Lung microvascular endothelial cell (primary cell): Measurements from ENCODE around the gene RTN4RL1. TPM values are rescaled to one million over a fixed set of nuclear protein-coding genes. Genes with fewer than 3 reads are reported as not detected.
"Not testable (repeated sequence)": the region's sequence is repeated elsewhere in the genome, so short reads cannot be mapped to it uniquely, and the experiment has no call there.

Source experiments
- DNase-seq, 2 donors: peaks; one replicate each; pipeline versions ENCODE4 v3.0.0 to v3.0.0-alpha.2; 2010; ENCODE audit warnings: low read depth in 2 of 2
- total RNA-seq: library from RNA; depleted of rRNA; stranded (reverse); fragments of >200 nt; gene quantifications from 2 replicates; pipeline ENCODE4 v1.2.1, GENCODE V29; 2014

RTN4RL1 gene
- total RNA-seq, 1 donor from 2014 or later, result 0.40 TPM

DNA sequence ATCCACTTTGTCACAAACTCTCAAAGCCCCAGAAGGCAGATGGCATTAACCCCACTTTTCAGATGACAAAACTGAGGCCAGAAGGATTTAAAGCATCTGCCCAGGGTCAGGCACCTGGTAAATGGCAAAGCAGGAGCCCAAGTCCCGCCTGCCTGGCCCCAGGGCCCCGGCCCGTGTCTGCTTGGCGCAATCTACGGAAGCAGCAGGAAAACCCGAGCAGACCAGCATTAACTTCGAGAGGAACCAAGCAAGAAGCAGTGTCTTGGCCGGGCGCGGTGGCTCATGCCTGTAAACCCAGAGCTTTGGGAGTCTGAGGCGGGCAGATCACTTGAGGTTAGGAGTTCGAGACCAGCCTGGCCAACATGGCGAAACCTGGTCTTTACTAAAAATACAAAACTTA, 21.6 kb downstream of the RTN4RL1 start:
- no peak for DNase-seq

DNA sequence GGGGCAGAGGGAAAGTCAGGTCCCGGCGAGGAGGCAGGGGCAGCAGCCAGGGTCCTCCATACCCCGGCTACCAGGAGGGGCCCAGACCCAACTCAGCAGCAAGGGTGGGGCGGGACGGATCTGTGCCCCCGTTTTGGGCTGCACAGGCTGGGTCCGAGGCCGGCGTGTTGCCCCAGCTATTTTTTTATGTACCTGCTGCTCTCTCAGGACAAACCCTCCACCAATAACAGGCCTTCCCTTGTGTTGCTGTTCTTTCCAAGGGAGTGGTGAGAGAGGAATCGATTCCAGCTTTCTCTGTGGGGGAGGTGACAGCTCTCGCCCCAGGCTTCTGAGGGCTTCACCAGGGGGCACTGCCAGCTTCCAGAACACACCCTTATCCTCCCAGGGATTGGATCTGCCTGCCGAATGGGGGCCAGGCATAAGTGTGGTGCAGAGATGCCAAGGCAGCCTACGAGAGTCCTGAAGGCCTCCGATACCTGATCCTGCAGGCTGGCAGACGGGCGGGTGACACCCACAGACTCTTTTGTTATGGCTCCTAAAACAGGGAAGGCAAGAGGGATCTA, 22.3 kb downstream of the RTN4RL1 start:
- no peak for DNase-seq

DNA sequence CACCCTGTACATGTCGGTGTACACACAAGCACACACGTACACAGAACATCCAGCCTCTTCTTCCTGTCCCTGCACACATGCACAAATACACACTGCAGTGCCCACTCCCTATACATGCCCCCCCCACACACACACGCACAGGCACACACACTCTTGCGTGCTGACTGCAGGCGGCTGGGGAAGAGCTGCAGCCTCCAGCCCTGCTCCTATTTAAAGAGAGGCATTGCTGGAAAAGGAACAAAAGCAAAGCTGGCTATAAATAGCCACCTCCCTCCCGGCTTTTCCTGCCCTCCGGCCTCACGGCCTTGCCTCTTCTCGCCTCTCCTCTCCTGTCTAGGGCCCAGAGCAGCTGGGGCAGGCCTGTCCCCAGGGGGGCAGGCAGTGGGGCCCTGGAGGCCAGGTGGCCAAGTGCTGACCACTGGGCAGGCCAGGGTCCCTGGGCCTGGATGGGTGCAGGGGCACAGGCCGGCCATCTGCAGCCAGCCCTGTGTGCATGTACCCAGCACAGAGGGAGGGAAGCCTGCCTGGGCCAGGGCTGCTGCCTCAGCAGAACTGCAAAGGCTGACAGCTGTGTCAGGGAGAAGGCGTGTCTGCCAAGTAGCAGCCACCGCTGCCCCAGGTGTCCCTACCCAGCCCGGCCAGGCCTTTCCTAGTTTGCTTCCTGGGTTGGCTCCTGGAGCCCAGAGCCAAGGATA, 25.4 kb downstream of the RTN4RL1 start:
- DNase-seq, result peak; percentile 9 to 63

GRCh38 chr17:1997927-1998742, 27.0 kb downstream of the RTN4RL1 start:
- DNase-seq, result peak in 1 of 2 donors; percentile 26

DNA sequence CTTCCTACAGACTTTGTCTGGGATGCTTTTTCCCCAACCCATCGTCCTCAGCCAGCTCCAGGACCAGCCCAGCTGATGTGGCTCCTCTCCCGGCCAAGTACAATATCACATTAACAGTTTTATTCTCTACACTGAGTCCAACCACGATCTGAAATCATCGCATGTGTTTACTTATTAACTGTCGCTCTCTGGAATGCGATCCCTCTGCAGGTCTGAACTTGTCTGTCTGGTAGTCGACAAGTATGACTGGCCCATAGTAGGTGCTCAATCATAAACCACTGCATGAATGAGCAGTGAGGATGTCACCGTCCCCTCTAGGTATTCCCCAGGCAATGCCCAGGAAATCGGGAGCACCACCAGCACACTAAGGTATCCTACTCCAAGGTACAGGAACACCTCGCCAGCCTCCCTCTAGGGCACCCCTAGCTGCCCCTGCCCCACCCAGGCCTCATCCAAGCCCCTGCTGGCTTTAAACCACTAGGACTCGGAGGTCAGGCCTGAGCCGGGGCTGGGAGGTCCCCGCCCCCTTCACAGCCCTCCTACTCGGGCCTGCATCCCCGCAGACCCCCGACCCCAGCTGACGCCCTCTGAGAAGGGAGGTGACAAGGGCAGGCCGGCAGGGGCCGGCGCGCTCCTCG, 27.7 kb downstream of the RTN4RL1 start:
- DNase-seq, result no peak

DNA sequence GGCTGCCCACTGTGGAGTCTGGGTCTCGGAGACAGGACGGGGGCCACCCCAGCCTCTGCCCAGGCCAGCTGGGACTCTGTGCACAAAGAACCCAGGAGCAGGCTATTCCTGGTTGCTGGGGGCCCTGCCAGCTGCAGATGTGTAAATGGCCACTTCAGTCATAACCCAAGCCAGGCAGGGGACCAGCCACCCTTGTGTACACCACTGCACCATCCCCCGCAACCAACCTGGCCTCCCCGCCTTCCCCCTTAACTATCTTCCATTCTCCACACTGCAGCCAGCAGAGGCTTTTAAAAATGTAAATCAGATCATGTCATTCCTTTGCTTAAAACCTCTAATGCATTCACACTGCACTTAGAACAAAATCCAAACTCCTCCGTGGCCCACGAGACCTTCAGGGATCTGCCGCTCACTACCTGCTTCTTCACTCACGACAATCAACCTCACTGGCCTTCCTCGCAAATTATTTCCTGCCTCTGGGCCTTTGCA, 28.3 kb downstream of the RTN4RL1 start:
- DNase-seq, result no peak

- no peak for DNase-seq
These were observed 29.0 kb downstream of the RTN4RL1 start for GRCh38 chr17:1995907-1996799.

GRCh38 chr17:1995321-1995892, 29.7 kb downstream of the RTN4RL1 start:
- DNase-seq, result no peak

DNA sequence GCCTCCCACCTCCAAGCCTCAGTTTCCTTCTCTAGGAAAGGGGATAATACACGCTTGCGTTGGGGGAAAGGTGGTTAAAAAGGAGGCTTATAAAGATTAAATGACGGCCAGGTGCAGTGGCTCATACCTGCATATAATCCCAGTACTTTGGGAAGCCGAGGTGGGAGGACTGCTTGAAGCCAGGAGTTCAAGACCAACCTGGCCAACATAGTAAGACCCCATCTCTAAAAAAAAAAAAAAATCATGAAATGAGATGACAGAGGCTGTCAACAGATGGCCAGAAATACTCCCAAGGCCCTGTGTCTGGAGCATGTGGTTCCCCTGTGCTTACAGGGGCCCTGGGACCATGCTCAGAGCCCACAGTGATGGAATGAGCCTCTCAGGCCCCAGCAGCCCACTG, 30.4 kb downstream of the RTN4RL1 start:
- no peak for DNase-seq

DNA sequence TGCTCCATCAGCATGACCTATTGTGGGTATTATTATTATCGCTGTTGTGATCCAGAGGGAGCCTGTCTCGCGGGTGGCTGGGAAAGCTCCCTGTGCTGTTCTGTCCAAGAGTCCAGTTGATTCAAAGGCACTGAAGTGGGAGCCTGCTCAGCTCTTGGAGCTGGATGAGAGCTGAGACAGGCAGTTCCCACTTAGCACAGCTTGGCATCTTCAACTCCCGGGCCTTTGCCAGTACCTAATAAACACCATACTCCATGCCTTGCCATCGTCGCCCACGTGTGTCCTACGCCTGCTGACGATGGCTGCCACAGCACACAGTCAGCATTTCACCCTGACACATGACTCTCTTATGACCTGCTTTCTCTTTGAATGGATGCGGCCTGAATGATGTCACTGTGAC, 32.6 kb downstream of the RTN4RL1 start:
- no peak for DNase-seq

DNA sequence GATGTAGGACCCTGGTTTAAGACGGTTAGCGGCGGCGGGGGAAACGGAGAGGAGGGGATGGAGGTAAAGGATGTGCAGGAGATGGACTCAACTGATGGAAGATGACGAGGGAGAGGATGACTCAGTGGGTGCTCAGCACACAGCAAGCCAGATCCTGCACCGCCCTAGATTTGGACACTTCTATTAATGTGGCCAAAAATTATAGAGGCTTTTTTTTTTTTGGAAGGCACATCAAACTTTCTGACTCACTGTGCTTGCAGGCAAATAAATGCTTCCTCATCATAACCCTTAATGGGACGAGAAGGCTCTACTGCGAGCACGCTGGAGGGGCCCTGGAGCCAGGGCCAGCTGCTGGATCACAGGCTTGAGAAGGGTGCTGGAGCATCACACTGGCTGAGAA, 36.0 kb downstream of the RTN4RL1 start:
- DNase-seq, result peak in 1 of 2 donors; percentile 20

DNA sequence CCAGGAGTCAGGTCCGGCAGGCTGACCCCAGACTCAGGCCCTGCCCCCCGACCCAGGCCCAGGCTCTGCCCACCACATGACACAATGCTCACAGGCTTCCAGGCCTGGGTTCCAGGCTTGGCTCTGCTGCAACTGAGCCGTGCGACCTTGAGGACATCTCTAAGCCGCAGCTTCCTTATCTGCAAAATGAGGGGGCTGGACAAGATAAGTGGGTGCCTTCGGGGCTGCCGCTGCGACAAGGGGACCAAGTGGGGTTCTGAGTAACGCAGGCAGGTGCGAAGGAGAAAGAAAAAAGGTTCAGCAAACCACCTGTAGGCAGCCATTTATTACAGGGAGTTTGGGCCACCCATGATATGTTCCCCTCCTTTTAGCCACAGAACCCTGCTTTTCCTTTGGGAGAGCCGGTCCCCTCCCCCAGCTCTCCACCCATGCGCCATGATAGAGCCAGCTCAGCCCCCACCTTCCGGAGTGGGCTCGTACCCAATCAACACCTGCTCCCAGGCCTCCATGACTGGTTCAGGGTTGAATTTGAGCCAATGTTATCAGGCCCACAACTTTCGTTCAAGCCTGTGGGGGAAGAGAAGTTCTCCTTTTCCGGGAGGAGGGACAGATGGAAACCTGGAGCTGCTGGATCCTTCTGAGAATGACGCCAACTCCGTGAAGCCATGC, 38.2 kb downstream of the RTN4RL1 start:
- no peak for DNase-seq

GRCh38 chr17:1985686-1986085, 39.4 kb downstream of the RTN4RL1 start:
- no peak for DNase-seq

DNA sequence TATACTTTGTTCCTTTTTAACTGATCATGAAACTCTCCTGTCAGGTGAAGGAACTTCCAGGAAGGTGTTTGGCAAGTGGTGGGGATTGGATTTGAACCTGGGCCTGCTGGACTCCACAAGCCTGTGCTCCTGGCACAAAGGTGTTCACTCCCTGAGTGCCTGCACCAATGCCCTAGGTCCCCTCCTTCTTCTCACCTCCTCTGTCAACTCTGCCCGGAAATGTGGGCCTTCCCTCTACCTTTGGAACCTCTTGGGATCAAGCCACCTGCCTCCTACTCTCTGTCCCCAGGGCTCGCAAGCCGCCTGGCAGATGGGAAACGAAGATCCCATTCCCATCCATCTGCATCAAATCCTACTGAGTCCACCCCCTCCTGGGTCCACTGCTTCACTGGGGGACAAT, 40.0 kb downstream of the RTN4RL1 start:
- DNase-seq, result no peak

GRCh38 chr17:1982793-1983366, 42.3 kb downstream of the RTN4RL1 start:
- DNase-seq, result not testable (repeated sequence)

- no peak for DNase-seq
These were observed 44.4 kb downstream of the RTN4RL1 start for GRCh38 chr17:1980665-1981250.

DNA sequence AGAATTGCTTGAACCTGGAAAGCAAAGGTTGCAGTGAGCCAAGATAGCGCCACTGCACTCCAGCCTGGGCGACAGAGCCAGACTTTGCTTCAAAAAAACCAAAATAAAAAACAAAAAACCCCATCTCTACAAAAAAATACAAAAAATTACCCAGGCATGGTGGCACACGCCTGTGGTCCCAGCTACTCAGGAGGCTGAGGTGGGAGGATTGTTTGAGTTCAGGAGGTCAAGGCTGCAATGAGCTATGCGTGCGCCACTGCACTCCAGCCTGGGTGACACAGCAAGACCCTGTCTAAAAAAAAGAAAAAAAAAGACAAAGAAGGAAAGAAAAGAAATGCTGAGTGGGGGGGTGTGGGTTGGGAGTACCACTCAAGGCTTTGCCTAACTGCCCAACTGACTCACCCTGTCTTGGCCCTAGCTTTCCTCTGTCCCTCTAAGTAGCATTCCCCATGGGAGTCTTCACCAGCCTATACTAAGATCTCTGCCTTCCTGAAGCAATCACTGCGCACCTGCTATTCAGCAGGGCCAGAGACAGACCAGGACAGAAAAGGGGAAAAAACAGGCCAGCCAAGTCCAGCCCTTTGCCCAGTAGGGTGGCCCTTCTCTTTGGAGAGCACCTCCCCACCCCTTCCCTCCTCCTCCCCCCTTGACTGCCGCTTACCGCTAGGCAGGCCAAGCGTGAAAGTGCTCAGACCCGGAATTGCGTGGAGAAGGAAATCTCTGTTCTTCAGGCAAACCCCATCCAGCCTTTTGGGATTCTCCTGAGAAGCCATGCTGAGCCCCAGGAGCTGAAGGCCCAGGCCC, 45.8 kb downstream of the RTN4RL1 start:
- no peak for DNase-seq

DNA sequence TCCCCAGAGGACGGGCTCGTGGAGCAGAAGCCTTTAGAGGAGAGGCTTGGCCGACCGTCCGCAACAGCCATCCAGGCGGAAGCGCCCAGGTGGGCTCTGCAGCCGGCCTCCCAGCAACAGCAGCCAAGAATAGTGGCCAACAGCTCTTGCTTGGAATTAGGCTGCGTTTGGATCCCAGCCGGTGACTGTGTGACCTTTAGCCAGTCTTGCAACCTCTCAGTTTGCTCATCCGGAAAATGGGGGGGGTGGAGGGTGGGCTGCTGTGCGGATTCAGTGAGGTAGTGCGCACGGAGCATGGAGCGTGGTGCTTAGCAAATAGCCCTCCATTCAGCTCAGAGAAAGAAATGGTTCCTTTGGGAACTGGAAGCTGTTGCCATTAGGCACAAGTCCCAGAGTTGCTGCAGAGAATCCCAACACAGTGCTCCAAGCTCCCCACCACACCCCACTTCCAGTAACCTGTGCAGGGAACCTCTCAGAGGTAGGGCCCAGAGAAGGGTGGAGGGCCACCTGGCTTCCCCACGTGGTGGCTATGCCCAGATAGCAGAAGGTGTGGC, 46.7 kb downstream of the RTN4RL1 start:
- no peak for DNase-seq
